ENCODE measurements around the gene S100A7. TPM values are rescaled to one million over a fixed set of nuclear protein-coding genes. Genes with fewer than 3 reads are reported as not detected.

Gene S100A7
- not detected in 2 replicates for total RNA-seq

GRCh38 chr1:153460551-153460950 lies at the start of gene S100A7:
TSS of gene S100A7 (minus strand) at chr1:153460651. CDS start at chr1:153459013, 1,638 bp downstream.
- no peak for DNase-seq (ENCODE audit: low read depth)

- no peak for DNase-seq (ENCODE audit: low read depth)
Observed at GRCh38 chr1:153509729-153510354, 49.4 kb upstream of the S100A7 start.

- DNase-seq (ENCODE audit: low read depth): no peak
Observed at GRCh38 chr1:153509036-153509435, 48.6 kb upstream of the S100A7 start.

- no peak for DNase-seq (ENCODE audit: low read depth)
Observed at GRCh38 chr1:153507926-153508583, 47.6 kb upstream of the S100A7 start.

- peak; percentile 86 for DNase-seq (ENCODE audit: low read depth)
Observed at GRCh38 chr1:153506831-153507413, 46.5 kb upstream of the S100A7 start.

- DNase-seq (ENCODE audit: low read depth): no peak
Observed at GRCh38 chr1:153506386-153506785, 45.9 kb upstream of the S100A7 start.

GRCh38 chr1:153505576-153505975 lies 45.1 kb upstream of the S100A7 start:
- no peak for DNase-seq (ENCODE audit: low read depth)

- no peak for DNase-seq (ENCODE audit: low read depth)
Observed at GRCh38 chr1:153503766-153504165, 43.3 kb upstream of the S100A7 start.

- DNase-seq (ENCODE audit: low read depth): no peak
Observed at GRCh38 chr1:153498746-153499145, 38.3 kb upstream of the S100A7 start.

- DNase-seq (ENCODE audit: low read depth): no peak
Observed at GRCh38 chr1:153495536-153495935, 35.1 kb upstream of the S100A7 start.

GRCh38 chr1:153494976-153495535 lies 34.6 kb upstream of the S100A7 start:
- DNase-seq (ENCODE audit: low read depth): peak; percentile 31

- DNase-seq (ENCODE audit: low read depth): no peak
Observed at GRCh38 chr1:153493343-153493960, 33.0 kb upstream of the S100A7 start.

- peak; percentile 27 for DNase-seq (ENCODE audit: low read depth)
Observed at GRCh38 chr1:153490272-153491051, 30.0 kb upstream of the S100A7 start.

- no peak for DNase-seq (ENCODE audit: low read depth)
Observed at GRCh38 chr1:153488731-153489130, 28.3 kb upstream of the S100A7 start.

GRCh38 chr1:153487707-153488106 lies 27.3 kb upstream of the S100A7 start:
- DNase-seq (ENCODE audit: low read depth): no peak

GRCh38 chr1:153485863-153486262 lies 25.4 kb upstream of the S100A7 start:
- DNase-seq (ENCODE audit: low read depth): peak; percentile 26

- no peak for DNase-seq (ENCODE audit: low read depth)
Observed at GRCh38 chr1:153483776-153484175, 23.3 kb upstream of the S100A7 start.

GRCh38 chr1:153481124-153481523 lies 20.7 kb upstream of the S100A7 start:
- no peak for DNase-seq (ENCODE audit: low read depth)

GRCh38 chr1:153478692-153479618 lies 18.5 kb upstream of the S100A7 start:
- no peak for DNase-seq (ENCODE audit: low read depth)

GRCh38 chr1:153478047-153478691 lies 17.7 kb upstream of the S100A7 start:
- DNase-seq (ENCODE audit: low read depth): no peak
